HG03342 (cell line): ENCODE measurements around the gene SLC10A3.

Source experiments
- ATAC-seq: cut with Tn5 transposase; IDR thresholded peaks from one replicate; pipeline ENCODE4 v1.9.1; 2021; ENCODE audit warnings: mild to moderate bottlenecking, moderate library complexity; ENCODE audit not compliant: unreplicated experiment

Gene SLC10A3

GRCh38 chrX:154466036-154466435, 24.4 kb downstream of the SLC10A3 start:
- no peak for ATAC-seq

GRCh38 chrX:154465601-154466000, 24.8 kb downstream of the SLC10A3 start:
- ATAC-seq = no peak

- ATAC-seq = no peak
These were observed 25.5 kb downstream of the SLC10A3 start for GRCh38 chrX:154464806-154465365.

GRCh38 chrX:154463611-154464220, 26.7 kb downstream of the SLC10A3 start:
- ATAC-seq = no peak

GRCh38 chrX:154462396-154462795, 28.0 kb downstream of the SLC10A3 start:
- no peak for ATAC-seq

GRCh38 chrX:154460326-154460725, 30.1 kb downstream of the SLC10A3 start:
- no peak for ATAC-seq

GRCh38 chrX:154459832-154460231, 30.6 kb downstream of the SLC10A3 start:
- ATAC-seq = no peak

- ATAC-seq = no peak
These were observed 31.3 kb downstream of the SLC10A3 start for GRCh38 chrX:154458954-154459778.

- peak; percentile 54 for ATAC-seq
These were observed 32.1 kb downstream of the SLC10A3 start, which contains the start of gene PLXNA3 for GRCh38 chrX:154458116-154458953. PLXNA3 (plus strand) TSS chrX:154458281; CDS start chrX:154460184, 1,903 bp downstream.

- ATAC-seq = peak; percentile 60
These were observed 32.8 kb downstream of the SLC10A3 start for GRCh38 chrX:154457491-154458115.

- ATAC-seq = no peak
These were observed 37.6 kb downstream of the SLC10A3 start for GRCh38 chrX:154452823-154453222.

GRCh38 chrX:154450312-154450711, 40.1 kb downstream of the SLC10A3 start:
- no peak for ATAC-seq

- no peak for ATAC-seq
These were observed 40.8 kb downstream of the SLC10A3 start for GRCh38 chrX:154449618-154450017.

- ATAC-seq = no peak
These were observed 41.9 kb downstream of the SLC10A3 start for GRCh38 chrX:154448484-154448883.

GRCh38 chrX:154446430-154446829, 44.0 kb downstream of the SLC10A3 start:
- ATAC-seq = no peak

- no peak for ATAC-seq
These were observed 44.7 kb downstream of the SLC10A3 start for GRCh38 chrX:154445776-154446175.

- peak; percentile 20 for ATAC-seq
These were observed 45.6 kb downstream of the SLC10A3 start for GRCh38 chrX:154444755-154445246.

GRCh38 chrX:154443992-154444754, 46.3 kb downstream of the SLC10A3 start, which contains the start of gene FAM50A:
FAM50A (plus strand) TSS chrX:154444141; CDS start chrX:154444236, 95 bp downstream.
- peak; percentile 69 for ATAC-seq

GRCh38 chrX:154443479-154443910, 46.9 kb downstream of the SLC10A3 start:
- no peak for ATAC-seq
